Measurements from ENCODE around the gene ACTL10. TPM values are rescaled to one million over a fixed set of nuclear protein-coding genes. Genes with fewer than 3 reads are reported as not detected.

Gene ACTL10
- total RNA-seq, 2 experiments from 2014 or later: 5.6 to 11.7 TPM

DNA sequence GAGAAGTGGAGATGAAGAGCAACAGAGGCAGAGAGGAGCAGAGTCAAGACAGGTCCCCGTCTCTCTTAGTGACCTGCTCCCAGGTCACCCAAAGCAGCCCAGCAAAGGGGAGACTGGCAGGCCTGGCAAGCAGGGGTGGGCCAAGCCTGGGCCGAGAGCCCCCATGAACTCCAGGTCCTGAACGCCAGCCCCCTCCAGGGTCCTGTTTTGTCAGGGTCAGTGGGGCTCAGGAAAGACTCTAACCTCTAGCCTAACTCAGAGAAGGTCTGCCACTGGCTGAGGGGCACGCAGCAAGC is 6.3 kb downstream of the ACTL10 start:
- ChIA-PET CTCF (ENCODE audit: unreplicated experiment) (no interaction called here), POLR2A (interaction anchor here (0.5 to 1.0 kb wide), 2 partner anchors 12 to 287 kb away, joined by 3 to 6 read pairs; no protein-coding TSS in a partner anchor)
- H3K79me2 ChIP-seq (ENCODE audit: insufficient read depth, low read depth, low read length): peaks cover 17% of the 10 kb centered on the region; the same call in 1 of the 2 replicates
- H3K27ac ChIP-seq (ENCODE audit: low read depth, low read length, poor library complexity, severe bottlenecking): peak overlapping the region; percentile 68
- peaks cover 61% of the 10 kb centered on the region for H3K4me1 ChIP-seq (ENCODE audit: insufficient read depth, low read length, poor library complexity, severe bottlenecking)
- intact Hi-C loops (cut with micrococcal nuclease; ENCODE audit: unreplicated experiment): no loop called here
- no TSS peak for BruUV-seq (replicated peaks)
- no peak for TF ChIP-seq EZH2phosphoT487 (IDR thresholded peaks at IDR 0.05; ENCODE audit: borderline replicate concordance, low read depth, low read length)
- TF ChIP-seq CTCF (conservative IDR thresholded peaks at IDR 0.05; ENCODE audit: low read length): no peak
- H4K20me1 ChIP-seq (ENCODE audit: insufficient read depth, low read length): 0 out of 2 replicates have a peak, but pooled peaks cover 5% of the 10 kb centered on the region
- peaks cover 65% of the 10 kb centered on the region for H3K36me3 ChIP-seq (ENCODE audit: insufficient read depth, low read length)
- no peak overlapping the region for H2AFZ ChIP-seq (ENCODE audit: low read length)
- peak overlapping the region; percentile 94 for H3K4me2 ChIP-seq (ENCODE audit: low read length)
- peak overlapping the region; percentile 84 for H3K4me3 ChIP-seq (ENCODE audit: low read depth, low read length, poor library complexity, severe bottlenecking)
- H3K9me2 ChIP-seq (ENCODE audit: insufficient read depth, low read length): no peaks in the 10 kb centered on the region
- H3K9me3 ChIP-seq (ENCODE audit: low read length): no peaks in the 10 kb centered on the region
- no peak for DNase-seq (ENCODE audit: low spot score)

GRCh38 chr20:33673410-33674293 is 6.9 kb downstream of the ACTL10 start:
- H3K27ac ChIP-seq (ENCODE audit: low read depth, low read length, poor library complexity, severe bottlenecking): peak overlapping the region; percentile 68
- peaks cover 16% of the 10 kb centered on the region; the same call in 1 of the 2 replicates for H3K79me2 ChIP-seq (ENCODE audit: insufficient read depth, low read depth, low read length)
- H2AFZ ChIP-seq (ENCODE audit: low read length): no peak overlapping the region
- TF ChIP-seq EZH2phosphoT487 (IDR thresholded peaks at IDR 0.05; ENCODE audit: borderline replicate concordance, low read depth, low read length): no peak
- TF ChIP-seq CTCF (conservative IDR thresholded peaks at IDR 0.05; ENCODE audit: low read length): no peak
- H3K4me1 ChIP-seq (ENCODE audit: insufficient read depth, low read length, poor library complexity, severe bottlenecking): peaks cover 59% of the 10 kb centered on the region
- peaks cover 65% of the 10 kb centered on the region for H3K36me3 ChIP-seq (ENCODE audit: insufficient read depth, low read length)
- CTCF ChIA-PET (ENCODE audit: unreplicated experiment): no interaction called here
- H3K4me3 ChIP-seq (ENCODE audit: low read depth, low read length, poor library complexity, severe bottlenecking): peak overlapping the region; percentile 84
- H3K9me3 ChIP-seq (ENCODE audit: low read length): no peaks in the 10 kb centered on the region
- DNase-seq (ENCODE audit: low spot score): no peak
- H3K4me2 ChIP-seq (ENCODE audit: low read length): peak overlapping the region; percentile 94
- no TSS peak for BruUV-seq (replicated peaks)
- POLR2A ChIA-PET: interaction anchor here (0.5 kb wide), 1 partner anchor 288 kb away, joined by 3 read pairs; no protein-coding TSS in a partner anchor
- no peaks in the 10 kb centered on the region for H4K20me1 ChIP-seq (ENCODE audit: insufficient read depth, low read length)
- H3K9me2 ChIP-seq (ENCODE audit: insufficient read depth, low read length): no peaks in the 10 kb centered on the region
- intact Hi-C loops (cut with micrococcal nuclease; ENCODE audit: unreplicated experiment): loop anchor here (2.0 kb wide), 1 partner anchor 57 kb away; the partner anchor contains the start of gene ZNF341
